ENCODE data around the gene ASTE1. TPM values are rescaled to one million over a fixed set of nuclear protein-coding genes. Genes with fewer than 3 reads are reported as not detected.

ASTE1 gene
- total and polyA plus RNA-seq, 10 of the 15 experiments (the other 5 are each of a cell fraction or from before 2014, with no cell fraction given) = 5.1 to 12.0 (median 8.2) TPM

- H3K4me2 ChIP-seq (ENCODE audit: control insufficient read depth, insufficient read depth) = no peak overlapping the region
- ChIA-PET POLR2A (no interaction called here), RAD21 (ENCODE audit: unreplicated experiment) (no interaction called here), CTCF (interaction anchor here (1.0 kb wide), 1 partner anchor 16 kb away, joined by 3 read pairs; no protein-coding TSS in a partner anchor), SMC1A (ENCODE audit: uncharacterized antibody, unreplicated experiment) (no interaction called here)
- H2AFZ ChIP-seq (ENCODE audit: control insufficient read depth, low read depth, low read length) = no peak overlapping the region
- H4K20me1 ChIP-seq (ENCODE audit: control insufficient read depth, insufficient read depth) = no peaks in the 10 kb centered on the region
- H3K36me3 ChIP-seq (ENCODE audit: control insufficient read depth in 2 of 2, insufficient read depth in 2 of 2, low read length in 1 of 2) = peaks cover 1 to 4% of the 10 kb centered on the region in 2 experiments; a peak in 3 of 4 replicates
- H3K27me3 ChIP-seq (replicated peaks in 1 of 2; ENCODE audit: control insufficient read depth in 2 of 2, insufficient read depth in 2 of 2, low read length in 1 of 2) = no peaks in the 10 kb centered on the region
- ATAC-seq (no peak), DNase-seq (ENCODE audit: low read depth, low spot score) (no peak), FAIRE-seq (no peak)
- no peaks in the 10 kb centered on the region for H3K9me3 ChIP-seq (replicated peaks; ENCODE audit: control insufficient read depth, insufficient read depth, low read length)
- no peak overlapping the region for H3K4me3 ChIP-seq
- in situ Hi-C loops (cut with MboI) (no loop called here), intact Hi-C loops (cut with micrococcal nuclease; ENCODE audit: unreplicated experiment) (no loop called here)
- no peak overlapping the region for H3K9ac ChIP-seq (ENCODE audit: control insufficient read depth, insufficient read depth, low read length)
- no peak overlapping the region for H3K27ac ChIP-seq (ENCODE audit: control insufficient read depth, insufficient read depth)
- 80% methylated on average over 2 of the region's 2 CpGs for WGBS (ENCODE audit: insufficient coverage, insufficient replicate concordance, low lambda C conversion rate, missing lambda C conversion rate)
- no peaks in the 10 kb centered on the region for H3K79me2 ChIP-seq (ENCODE audit: control insufficient read depth, insufficient read depth, low read length)
- TF ChIP-seq, protein P1, sequence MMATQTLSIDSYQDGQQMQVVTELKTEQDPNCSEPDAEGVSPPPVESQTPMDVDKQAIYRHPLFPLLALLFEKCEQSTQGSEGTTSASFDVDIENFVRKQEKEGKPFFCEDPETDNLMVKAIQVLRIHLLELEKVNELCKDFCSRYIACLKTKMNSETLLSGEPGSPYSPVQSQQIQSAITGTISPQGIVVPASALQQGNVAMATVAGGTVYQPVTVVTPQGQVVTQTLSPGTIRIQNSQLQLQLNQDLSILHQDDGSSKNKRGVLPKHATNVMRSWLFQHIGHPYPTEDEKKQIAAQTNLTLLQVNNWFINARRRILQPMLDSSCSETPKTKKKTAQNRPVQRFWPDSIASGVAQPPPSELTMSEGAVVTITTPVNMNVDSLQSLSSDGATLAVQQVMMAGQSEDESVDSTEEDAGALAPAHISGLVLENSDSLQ (IDR thresholded peaks at IDR 0.05) = no peak
- TF ChIP-seq ZBTB4 (CRISPR knock-in tag; IDR thresholded peaks at IDR 0.05) (no peak), SIN3A (IDR thresholded peaks at IDR 0.05; ENCODE audit: low read depth, low read length) (no peak), EZH2 (IDR thresholded peaks at IDR 0.05; ENCODE audit: borderline replicate concordance, control insufficient read depth, low read depth, low read length) (no peak), ZNF274 (IDR thresholded peaks at IDR 0.05; ENCODE audit: insufficient read depth, insufficient read length) (no peak), RCOR1 (conservative IDR thresholded peaks at IDR 0.05; ENCODE audit: low read depth, low read length) (no peak), HCFC1 (IDR thresholded peaks at IDR 0.05; ENCODE audit: low read length) (no peak), BCL11A (IDR thresholded peaks at IDR 0.05; ENCODE audit: low read depth, low read length) (no peak), CHD4 (IDR thresholded peaks at IDR 0.05) (no peak), MTA3 (IDR thresholded peaks at IDR 0.05; ENCODE audit: borderline replicate concordance, low read length) (no peak), TCF12 (IDR thresholded peaks at IDR 0.05; ENCODE audit: low read depth, low read length) (no peak), SUPT20H (IDR thresholded peaks at IDR 0.05; ENCODE audit: borderline replicate concordance, control insufficient read depth, low read depth, low read length) (no peak), RAD51 (IDR thresholded peaks at IDR 0.05) (no peak), SREBF1 (IDR thresholded peaks at IDR 0.05; ENCODE audit: low read length) (no peak)
- no peaks in the 10 kb centered on the region for H3K4me1 ChIP-seq (ENCODE audit: control insufficient read depth, insufficient read depth, low read length)
- BruUV-seq (replicated peaks) = no TSS peak
Measured at GRCh38 chr3:130979117-130979516, 47.5 kb downstream of the ASTE1 start.

Measured in GM12878 (cell line).